Measurements from ENCODE around the gene TSPYL1.

DNA sequence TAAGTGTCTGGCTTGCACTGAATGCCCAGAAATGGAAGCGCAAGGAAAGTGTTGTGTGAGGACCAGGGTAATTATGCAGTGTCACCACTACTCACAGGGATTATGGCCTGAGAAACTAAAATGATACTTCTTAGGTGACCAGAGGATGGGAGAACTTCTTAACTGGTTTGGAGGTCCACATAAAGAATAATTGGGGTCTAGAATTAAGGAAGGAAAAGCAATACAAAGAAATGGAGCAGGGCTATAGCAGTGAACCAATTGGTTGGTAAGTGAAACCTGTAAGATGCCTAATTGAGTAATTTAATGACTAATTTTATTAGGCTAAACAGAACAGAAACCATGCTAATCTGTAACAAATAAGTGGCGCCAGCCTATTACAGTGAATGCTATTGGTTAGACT is 31.2 kb downstream of the TSPYL1 start:
- no peak for TF ChIP-seq EZH2phosphoT487 (IDR thresholded peaks at IDR 0.05; ENCODE audit: insufficient read depth, low read depth)
- TF ChIP-seq EZH2 (IDR thresholded peaks at IDR 0.05; ENCODE audit: insufficient read depth, poor library complexity, severe bottlenecking), result no peak
